Measurements from ENCODE around the gene COLEC11. TPM values are rescaled to one million over a fixed set of nuclear protein-coding genes. Genes with fewer than 3 reads are reported as not detected.

COLEC11 gene
- total and polyA plus RNA-seq, 2 of the 13 experiments (the other 11 are each of a cell fraction or from before 2014, with no cell fraction given), result 1.5 to 3.0 TPM

GRCh38 chr2:3602553-3603339 is 7.8 kb downstream of the COLEC11 start (continued):
- TF ChIP-seq ZBTB33 (CRISPR knock-in tag; IDR thresholded peaks at IDR 0.05) (no peak), ZNF230 (CRISPR knock-in tag; IDR thresholded peaks at IDR 0.05) (0 out of 2 replicates have a peak, but pooled peaks have one; percentile 33), DZIP1 (CRISPR knock-in tag; IDR thresholded peaks at IDR 0.05) (no peak), ZNF276 (CRISPR knock-in tag; IDR thresholded peaks at IDR 0.05; ENCODE audit: low read depth) (0 out of 2 replicates have a peak, but pooled peaks have one; percentile 33), HHEX (CRISPR knock-in tag; IDR thresholded peaks at IDR 0.05) (no peak), ZFP37 (CRISPR knock-in tag; IDR thresholded peaks at IDR 0.05; ENCODE audit: borderline replicate concordance) (no peak), NFE2 (CRISPR knock-in tag; IDR thresholded peaks at IDR 0.05) (no peak), ZNF24 (IDR thresholded peaks at IDR 0.05) (0 out of 2 replicates have a peak, but pooled peaks have one; percentile 10), ZNF749 (CRISPR knock-in tag; IDR thresholded peaks at IDR 0.05; ENCODE audit: borderline replicate concordance) (no peak), ZNF562 (CRISPR knock-in tag; IDR thresholded peaks at IDR 0.05; ENCODE audit: borderline replicate concordance) (no peak), KDM5B (CRISPR knock-in tag; IDR thresholded peaks at IDR 0.05; ENCODE audit: borderline replicate concordance) (no peak), HNRNPL (IDR thresholded peaks at IDR 0.05; ENCODE audit: low read depth, low read length) (no peak; the same call in 1 of the 2 replicates), ZMYM3 (CRISPR knock-in tag; IDR thresholded peaks at IDR 0.05) (peak; percentile 42; the same call in 1 of the 2 replicates), RARA (CRISPR knock-in tag; IDR thresholded peaks at IDR 0.05) (no peak), RBM22 (optimal IDR thresholded peaks at IDR 0.05; ENCODE audit: low read length) (no peak), PAXIP1 (CRISPR knock-in tag; conservative IDR thresholded peaks at IDR 0.05) (no peak), E2F5 (CRISPR knock-in tag; conservative IDR thresholded peaks at IDR 0.05) (no peak), MED13 (CRISPR knock-in tag; IDR thresholded peaks at IDR 0.05) (no peak)
